Measurements from ENCODE around the gene PRDM16.

DNA sequence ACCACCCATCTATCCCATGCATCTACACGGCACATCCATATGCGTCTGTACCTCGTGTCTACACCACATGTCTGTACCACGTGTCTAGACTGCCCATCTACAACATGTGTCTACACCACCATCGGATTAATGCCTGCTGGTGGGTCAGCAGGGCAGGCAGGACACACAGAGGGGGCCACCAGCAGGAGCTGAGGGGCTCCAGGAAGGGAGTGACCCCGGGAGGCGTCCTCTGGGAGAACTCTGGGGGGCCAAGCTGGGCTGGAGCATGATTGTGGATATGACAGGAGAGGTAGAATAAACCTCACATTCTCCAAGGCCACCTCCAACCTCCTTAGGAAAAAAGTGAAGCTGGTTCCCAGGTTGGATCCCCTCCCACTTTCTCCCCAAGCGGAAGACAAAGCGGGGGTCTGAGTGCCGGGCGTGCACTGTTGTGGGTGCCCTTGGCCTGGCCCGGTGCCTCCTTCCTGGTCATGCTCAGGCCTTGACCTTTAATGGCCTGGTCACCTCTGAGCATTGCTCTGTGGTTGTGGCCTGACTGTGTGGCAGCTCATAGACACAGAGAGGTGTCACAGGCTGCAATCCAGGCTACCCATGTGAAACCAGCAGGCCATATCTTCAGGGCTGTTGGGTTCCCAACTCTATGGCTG is 48.6 kb upstream of the PRDM16 start:
- TF ChIP-seq, protein P1, sequence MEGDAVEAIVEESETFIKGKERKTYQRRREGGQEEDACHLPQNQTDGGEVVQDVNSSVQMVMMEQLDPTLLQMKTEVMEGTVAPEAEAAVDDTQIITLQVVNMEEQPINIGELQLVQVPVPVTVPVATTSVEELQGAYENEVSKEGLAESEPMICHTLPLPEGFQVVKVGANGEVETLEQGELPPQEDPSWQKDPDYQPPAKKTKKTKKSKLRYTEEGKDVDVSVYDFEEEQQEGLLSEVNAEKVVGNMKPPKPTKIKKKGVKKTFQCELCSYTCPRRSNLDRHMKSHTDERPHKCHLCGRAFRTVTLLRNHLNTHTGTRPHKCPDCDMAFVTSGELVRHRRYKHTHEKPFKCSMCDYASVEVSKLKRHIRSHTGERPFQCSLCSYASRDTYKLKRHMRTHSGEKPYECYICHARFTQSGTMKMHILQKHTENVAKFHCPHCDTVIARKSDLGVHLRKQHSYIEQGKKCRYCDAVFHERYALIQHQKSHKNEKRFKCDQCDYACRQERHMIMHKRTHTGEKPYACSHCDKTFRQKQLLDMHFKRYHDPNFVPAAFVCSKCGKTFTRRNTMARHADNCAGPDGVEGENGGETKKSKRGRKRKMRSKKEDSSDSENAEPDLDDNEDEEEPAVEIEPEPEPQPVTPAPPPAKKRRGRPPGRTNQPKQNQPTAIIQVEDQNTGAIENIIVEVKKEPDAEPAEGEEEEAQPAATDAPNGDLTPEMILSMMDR (IDR thresholded peaks at IDR 0.05 in 2 of 3, conservative IDR thresholded peaks at IDR 0.05 in 1 of 3; ENCODE audit: borderline replicate concordance in 1 of 3, insufficient read depth in 1 of 3, low read depth in 2 of 3, low read length in 2 of 3), result no peak
- no peak for TF ChIP-seq RAD21 (IDR thresholded peaks at IDR 0.05; ENCODE audit: low read depth)
- TF ChIP-seq POLR2A (IDR thresholded peaks at IDR 0.05; ENCODE audit: borderline replicate concordance, extremely low read depth, insufficient read depth, insufficient read length), result no peak
- no peak for TF ChIP-seq POLR2AphosphoS5 (IDR thresholded peaks at IDR 0.05; ENCODE audit: low read depth, low read length)
- TF ChIP-seq EZH2 (IDR thresholded peaks at IDR 0.05), result no peak
- TF ChIP-seq, protein P2, sequence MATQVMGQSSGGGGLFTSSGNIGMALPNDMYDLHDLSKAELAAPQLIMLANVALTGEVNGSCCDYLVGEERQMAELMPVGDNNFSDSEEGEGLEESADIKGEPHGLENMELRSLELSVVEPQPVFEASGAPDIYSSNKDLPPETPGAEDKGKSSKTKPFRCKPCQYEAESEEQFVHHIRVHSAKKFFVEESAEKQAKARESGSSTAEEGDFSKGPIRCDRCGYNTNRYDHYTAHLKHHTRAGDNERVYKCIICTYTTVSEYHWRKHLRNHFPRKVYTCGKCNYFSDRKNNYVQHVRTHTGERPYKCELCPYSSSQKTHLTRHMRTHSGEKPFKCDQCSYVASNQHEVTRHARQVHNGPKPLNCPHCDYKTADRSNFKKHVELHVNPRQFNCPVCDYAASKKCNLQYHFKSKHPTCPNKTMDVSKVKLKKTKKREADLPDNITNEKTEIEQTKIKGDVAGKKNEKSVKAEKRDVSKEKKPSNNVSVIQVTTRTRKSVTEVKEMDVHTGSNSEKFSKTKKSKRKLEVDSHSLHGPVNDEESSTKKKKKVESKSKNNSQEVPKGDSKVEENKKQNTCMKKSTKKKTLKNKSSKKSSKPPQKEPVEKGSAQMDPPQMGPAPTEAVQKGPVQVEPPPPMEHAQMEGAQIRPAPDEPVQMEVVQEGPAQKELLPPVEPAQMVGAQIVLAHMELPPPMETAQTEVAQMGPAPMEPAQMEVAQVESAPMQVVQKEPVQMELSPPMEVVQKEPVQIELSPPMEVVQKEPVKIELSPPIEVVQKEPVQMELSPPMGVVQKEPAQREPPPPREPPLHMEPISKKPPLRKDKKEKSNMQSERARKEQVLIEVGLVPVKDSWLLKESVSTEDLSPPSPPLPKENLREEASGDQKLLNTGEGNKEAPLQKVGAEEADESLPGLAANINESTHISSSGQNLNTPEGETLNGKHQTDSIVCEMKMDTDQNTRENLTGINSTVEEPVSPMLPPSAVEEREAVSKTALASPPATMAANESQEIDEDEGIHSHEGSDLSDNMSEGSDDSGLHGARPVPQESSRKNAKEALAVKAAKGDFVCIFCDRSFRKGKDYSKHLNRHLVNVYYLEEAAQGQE (IDR thresholded peaks at IDR 0.05; ENCODE audit: low read depth), result no peak
- TF ChIP-seq EZH2phosphoT487 (IDR thresholded peaks at IDR 0.05; ENCODE audit: borderline replicate concordance), result no peak
